ENCODE data around the gene PTPRG.

DNA sequence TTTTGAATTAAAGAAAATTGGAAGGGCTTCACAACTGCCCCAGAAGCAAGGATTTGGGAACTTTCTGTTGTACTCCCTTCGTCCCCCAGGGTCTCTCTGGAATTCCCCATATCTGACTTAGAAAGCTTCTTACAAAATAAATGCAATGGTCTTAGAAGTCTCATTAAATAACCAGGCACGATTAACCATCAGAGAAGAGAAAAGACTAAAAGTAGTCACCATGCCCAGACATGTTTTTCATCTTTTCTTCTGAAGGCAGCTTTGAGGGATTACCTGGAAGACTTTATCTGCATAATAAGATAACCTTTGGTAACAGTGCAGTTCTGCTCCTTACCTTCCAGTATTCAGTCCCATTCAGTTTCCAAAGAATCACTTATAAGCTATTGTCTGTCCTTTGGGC lies 135.9 kb downstream of the PTPRG start:
- no peak for TF ChIP-seq POLR2A (IDR thresholded peaks at IDR 0.05; ENCODE audit: low read length)
- TF ChIP-seq GATA1 (IDR thresholded peaks at IDR 0.05; ENCODE audit: low read depth, low read length) = no peak
